Activated CD4-positive, alpha-beta T cell treated with anti-CD3 and anti-CD28 coated beads, Interleukin-2, amount 10 ng/mL, durations not matched to agents 7 days and 5 days (primary cell): ENCODE data around the gene KCNMA1. TPM values are rescaled to one million over a fixed set of nuclear protein-coding genes. Genes with fewer than 3 reads are reported as not detected.

Experiments
- CTCF ChIA-PET: fragments of 350-600 bp; sonication (Branson Sonifier 250); formaldehyde crosslinking; loops from one replicate; lab custom pipeline; 2021; ENCODE audit warnings: antibody characterized with exemption; lab: Charles Lee
- POLR2A ChIA-PET: fragments of 350-600 bp; sonication (Branson Sonifier 250); formaldehyde crosslinking; loops from one replicate; lab custom pipeline; 2021; ENCODE audit warnings: antibody characterized with exemption; lab: Charles Lee
- DNase-seq: peaks from one replicate; pipeline ENCODE4 v3.0.0-alpha.2; 2020
- H3K27ac Mint-ChIP-seq: one replicate; pipeline ENCODE4 v1.8.0; 2021; ENCODE audit warnings: mild to moderate bottlenecking, moderate library complexity, mixed read lengths
- H3K27me3 Mint-ChIP-seq: one replicate; pipeline ENCODE4 v1.8.0; 2021; ENCODE audit warnings: mixed read lengths
- H3K36me3 Mint-ChIP-seq: one replicate; pipeline ENCODE4 v1.8.0; 2021; ENCODE audit warnings: low read depth, mixed read lengths
- H3K4me1 Mint-ChIP-seq: one replicate; pipeline ENCODE4 v1.8.0; 2021; ENCODE audit warnings: mixed read lengths
- H3K4me3 Mint-ChIP-seq: one replicate; pipeline ENCODE4 v1.8.0; 2021; ENCODE audit warnings: mild to moderate bottlenecking, moderate library complexity, mixed read lengths
- H3K9me3 Mint-ChIP-seq: one replicate; pipeline ENCODE4 v1.8.0; 2021; ENCODE audit warnings: mixed read lengths
- total RNA-seq, 2 experiments: library from RNA; stranded (reverse); gene quantifications; one replicate each; pipeline ENCODE4 v1.2.3, GENCODE V29; 2021

Gene KCNMA1
- total RNA-seq, 2 experiments from 2014 or later: not detected

- Mint-ChIP-seq H3K9me3 (no peaks in the 10 kb centered on the region), H3K4me1 (no peaks in the 10 kb centered on the region), H3K36me3 (no peaks in the 10 kb centered on the region), H3K27me3 (peaks cover 4% of the 10 kb centered on the region), H3K27ac (no peak overlapping the region), H3K4me3 (no peak overlapping the region)
- ChIA-PET POLR2A (no interaction called here), CTCF (no interaction called here)
- DNase-seq: no peak
Measured at GRCh38 chr10:77001206-77001605, 636.4 kb downstream of the KCNMA1 start.

GRCh38 chr10:76998451-76998850, 639.2 kb downstream of the KCNMA1 start:
- POLR2A ChIA-PET: no interaction called here

GRCh38 chr10:76997631-76998030, 640.0 kb downstream of the KCNMA1 start:
- Mint-ChIP-seq H3K27me3 (peaks cover 3% of the 10 kb centered on the region), H3K4me3 (no peak overlapping the region), H3K4me1 (no peaks in the 10 kb centered on the region), H3K36me3 (no peaks in the 10 kb centered on the region), H3K27ac (no peak overlapping the region), H3K9me3 (no peaks in the 10 kb centered on the region)
- no peak for DNase-seq
- ChIA-PET POLR2A (no interaction called here), CTCF (interaction anchor here (1.3 kb wide), 1 partner anchor 55 kb away, joined by 4 read pairs; no protein-coding TSS in a partner anchor)

More at GRCh38 chr10:76998451-76998850, 639.2 kb downstream of the KCNMA1 start:
- Mint-ChIP-seq H3K4me1 (no peaks in the 10 kb centered on the region), H3K27me3 (peaks cover 3% of the 10 kb centered on the region), H3K4me3 (no peak overlapping the region), H3K36me3 (no peaks in the 10 kb centered on the region), H3K9me3 (no peaks in the 10 kb centered on the region), H3K27ac (no peak overlapping the region)
- CTCF ChIA-PET: no interaction called here
- DNase-seq: no peak

DNA sequence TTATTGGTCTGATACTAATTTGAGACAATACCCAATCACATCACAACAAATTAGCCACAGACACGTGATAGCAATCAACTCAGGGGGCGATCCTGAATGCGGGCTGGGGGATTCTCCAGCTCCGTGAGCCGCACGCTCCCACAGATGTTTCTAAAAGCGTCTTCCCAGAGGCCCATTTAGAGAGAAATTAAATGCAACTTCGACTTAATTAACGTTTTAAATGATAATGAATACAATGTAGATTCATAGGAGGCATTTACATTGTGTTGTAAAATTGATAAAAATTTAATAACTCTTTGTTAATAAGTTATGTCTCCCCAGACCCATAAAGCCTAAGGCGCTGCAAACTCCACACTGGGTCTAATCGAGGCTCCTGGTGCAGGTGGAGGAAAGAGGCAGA, 642.6 kb downstream of the KCNMA1 start:
- Mint-ChIP-seq H3K27ac (no peak overlapping the region), H3K4me3 (no peak overlapping the region), H3K4me1 (no peaks in the 10 kb centered on the region), H3K27me3 (no peaks in the 10 kb centered on the region), H3K36me3 (no peaks in the 10 kb centered on the region), H3K9me3 (no peaks in the 10 kb centered on the region)
- DNase-seq: no peak
- CTCF ChIA-PET: no interaction called here
- POLR2A ChIA-PET: no interaction called here

DNA sequence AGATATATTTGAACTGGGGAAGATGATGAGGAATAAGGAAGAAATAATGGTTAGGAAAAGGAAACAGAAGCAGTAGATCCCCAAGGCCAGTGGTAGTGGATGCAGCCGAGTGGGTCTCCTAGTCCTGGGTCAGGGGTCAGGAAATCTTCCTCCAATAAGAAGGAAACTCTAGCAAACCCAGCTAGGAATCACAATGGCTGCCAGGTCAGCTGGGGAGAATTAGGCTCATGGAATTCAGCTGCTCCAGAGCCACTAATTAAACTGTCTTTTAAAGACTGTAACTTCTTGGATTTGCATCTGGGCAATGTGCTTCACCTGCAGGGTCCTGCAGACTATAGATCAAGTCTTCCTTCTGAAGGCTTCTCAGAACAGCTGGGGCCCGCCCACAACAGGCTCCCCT, 644.4 kb downstream of the KCNMA1 start:
- H3K9me3 Mint-ChIP-seq: no peaks in the 10 kb centered on the region
- no peaks in the 10 kb centered on the region for H3K27me3 Mint-ChIP-seq
- POLR2A ChIA-PET: no interaction called here
- CTCF ChIA-PET: no interaction called here
- H3K27ac Mint-ChIP-seq: no peak overlapping the region
- no peak for DNase-seq
- H3K36me3 Mint-ChIP-seq: no peaks in the 10 kb centered on the region
- H3K4me3 Mint-ChIP-seq: no peak overlapping the region
- H3K4me1 Mint-ChIP-seq: no peaks in the 10 kb centered on the region

GRCh38 chr10:76992467-76992866, 645.1 kb downstream of the KCNMA1 start:
- Mint-ChIP-seq H3K36me3 (no peaks in the 10 kb centered on the region), H3K27ac (no peak overlapping the region), H3K9me3 (no peaks in the 10 kb centered on the region), H3K4me3 (no peak overlapping the region), H3K4me1 (no peaks in the 10 kb centered on the region), H3K27me3 (no peaks in the 10 kb centered on the region)
- CTCF ChIA-PET: no interaction called here
- POLR2A ChIA-PET: no interaction called here
- DNase-seq: no peak

- CTCF ChIA-PET: no interaction called here
- H3K36me3 Mint-ChIP-seq: no peaks in the 10 kb centered on the region
Measured at GRCh38 chr10:76991621-76992020, 646.0 kb downstream of the KCNMA1 start.

GRCh38 chr10:76990561-76990960, 647.0 kb downstream of the KCNMA1 start:
- Mint-ChIP-seq H3K27ac (peak overlapping the region; percentile 31), H3K4me3 (no peak overlapping the region), H3K27me3 (no peaks in the 10 kb centered on the region), H3K9me3 (no peaks in the 10 kb centered on the region), H3K4me1 (no peaks in the 10 kb centered on the region), H3K36me3 (no peaks in the 10 kb centered on the region)
- ChIA-PET CTCF (no interaction called here), POLR2A (no interaction called here)
- no peak for DNase-seq

More at GRCh38 chr10:76991621-76992020, 646.0 kb downstream of the KCNMA1 start:
- no peak for DNase-seq
- Mint-ChIP-seq H3K27me3 (no peaks in the 10 kb centered on the region), H3K9me3 (no peaks in the 10 kb centered on the region), H3K4me1 (no peaks in the 10 kb centered on the region), H3K27ac (no peak overlapping the region), H3K4me3 (no peak overlapping the region)
- POLR2A ChIA-PET: no interaction called here

DNA sequence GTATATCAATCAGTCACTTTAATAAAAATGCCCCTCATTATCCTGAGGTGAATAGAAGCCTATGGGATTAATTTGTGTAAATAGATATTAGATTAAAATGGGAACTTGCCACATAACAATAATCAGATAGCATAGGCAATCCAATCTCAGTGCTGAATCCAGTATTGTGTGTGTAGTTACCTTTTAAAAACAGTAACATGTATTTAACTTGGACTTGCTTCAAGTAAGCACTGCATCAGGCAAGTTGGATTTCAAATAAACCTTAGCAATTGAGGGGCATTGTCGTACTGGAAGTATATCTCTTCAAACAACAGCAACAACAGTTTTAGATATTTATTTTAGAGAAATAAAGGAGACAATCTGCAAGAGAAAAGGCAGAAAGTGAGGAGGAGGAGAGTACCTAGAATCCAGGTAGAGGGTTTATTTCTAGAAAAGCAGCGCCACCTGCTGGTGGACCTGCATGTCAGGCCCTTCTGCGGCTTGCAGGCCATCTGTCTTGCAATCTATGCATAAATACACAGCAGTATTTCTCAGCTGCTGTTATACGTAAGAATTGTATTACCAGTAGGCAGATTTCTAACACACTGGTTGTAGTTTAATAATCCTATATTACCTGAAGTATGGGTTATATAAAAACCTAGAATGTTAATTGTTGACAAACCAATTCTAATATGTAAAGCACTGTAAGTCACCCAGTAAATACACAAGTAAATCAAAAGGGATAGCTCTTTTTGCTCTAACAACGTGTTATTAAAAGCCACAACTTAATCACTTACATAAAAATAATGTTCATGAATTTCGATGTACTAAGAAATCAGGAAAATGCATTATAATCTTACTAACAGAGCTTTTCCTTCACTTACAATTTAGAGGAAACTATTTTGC, 652.8 kb downstream of the KCNMA1 start:
- H3K36me3 Mint-ChIP-seq: no peaks in the 10 kb centered on the region
- H3K9me3 Mint-ChIP-seq: no peaks in the 10 kb centered on the region
- ChIA-PET POLR2A (no interaction called here), CTCF (no interaction called here)
- H3K27ac Mint-ChIP-seq: no peak overlapping the region
- no peaks in the 10 kb centered on the region for H3K4me1 Mint-ChIP-seq
- H3K4me3 Mint-ChIP-seq: no peak overlapping the region
- DNase-seq: peak; percentile 75
- H3K27me3 Mint-ChIP-seq: no peaks in the 10 kb centered on the region

GRCh38 chr10:76983624-76984023, 654.0 kb downstream of the KCNMA1 start:
- Mint-ChIP-seq H3K4me3 (no peak overlapping the region), H3K27me3 (no peaks in the 10 kb centered on the region), H3K36me3 (no peaks in the 10 kb centered on the region), H3K4me1 (no peaks in the 10 kb centered on the region), H3K9me3 (no peaks in the 10 kb centered on the region), H3K27ac (no peak overlapping the region)
- CTCF ChIA-PET: no interaction called here
- DNase-seq: no peak
- POLR2A ChIA-PET: no interaction called here

GRCh38 chr10:76982671-76983070, 654.9 kb downstream of the KCNMA1 start:
- Mint-ChIP-seq H3K36me3 (no peaks in the 10 kb centered on the region), H3K9me3 (no peaks in the 10 kb centered on the region), H3K27me3 (no peaks in the 10 kb centered on the region), H3K4me3 (no peak overlapping the region), H3K4me1 (no peaks in the 10 kb centered on the region), H3K27ac (no peak overlapping the region)
- DNase-seq: no peak
- ChIA-PET CTCF (no interaction called here), POLR2A (no interaction called here)

- POLR2A ChIA-PET: no interaction called here
- CTCF ChIA-PET: no interaction called here
- Mint-ChIP-seq H3K4me3 (no peak overlapping the region), H3K27ac (no peak overlapping the region), H3K9me3 (no peaks in the 10 kb centered on the region), H3K36me3 (no peaks in the 10 kb centered on the region), H3K4me1 (no peaks in the 10 kb centered on the region), H3K27me3 (no peaks in the 10 kb centered on the region)
- DNase-seq: no peak
Measured at GRCh38 chr10:76981251-76981650, 656.4 kb downstream of the KCNMA1 start.

DNA sequence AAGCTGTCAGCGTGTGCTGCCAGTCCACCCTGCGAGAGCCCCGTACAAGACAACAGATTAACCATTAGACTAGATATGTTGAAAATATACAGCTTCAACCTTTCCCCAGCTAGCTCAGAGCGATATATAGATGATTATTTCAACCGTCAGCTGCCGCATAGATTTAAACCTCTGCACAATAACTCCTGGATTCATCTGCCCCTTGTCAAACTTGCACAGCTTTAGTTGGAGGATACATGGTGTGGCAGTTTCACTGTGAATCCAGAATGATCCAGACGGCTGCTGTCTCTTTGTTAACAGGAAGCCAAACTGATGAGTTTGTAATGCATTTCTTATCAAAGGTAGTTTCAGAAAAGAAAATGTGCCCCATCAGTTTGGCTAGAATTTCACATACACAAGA, 659.7 kb downstream of the KCNMA1 start:
- no peaks in the 10 kb centered on the region for H3K9me3 Mint-ChIP-seq
- H3K27ac Mint-ChIP-seq: no peak overlapping the region
- no peaks in the 10 kb centered on the region for H3K36me3 Mint-ChIP-seq
- CTCF ChIA-PET: no interaction called here
- DNase-seq: no peak
- H3K27me3 Mint-ChIP-seq: no peaks in the 10 kb centered on the region
- no peaks in the 10 kb centered on the region for H3K4me1 Mint-ChIP-seq
- H3K4me3 Mint-ChIP-seq: no peak overlapping the region
- POLR2A ChIA-PET: no interaction called here

GRCh38 chr10:76977046-76977445, 660.6 kb downstream of the KCNMA1 start:
- Mint-ChIP-seq H3K4me3 (no peak overlapping the region), H3K36me3 (no peaks in the 10 kb centered on the region), H3K27me3 (no peaks in the 10 kb centered on the region), H3K9me3 (no peaks in the 10 kb centered on the region), H3K4me1 (no peaks in the 10 kb centered on the region), H3K27ac (no peak overlapping the region)
- ChIA-PET POLR2A (no interaction called here), CTCF (no interaction called here)
- no peak for DNase-seq
